Body of pancreas (tissue), 4 donors: ENCODE results near the gene DDX6.

Experiments used
- POLR2A ChIP-seq, 3 donors: fragments of 450-650 bp; IDR thresholded peaks; one replicate each; pipeline ENCODE4 v1.6.1; 2016; ENCODE audit warnings: antibody characterized with exemption in 3 of 3, mild to moderate bottlenecking in 2 of 3
- TF ChIP-seq, protein P1 (sequence below), 7 experiments: fragments of 450-650 bp in 4 of 7; fragments of 200-600 bp in 3 of 7; sonication (generic) in 3 of 7; IDR thresholded peaks; one replicate each; pipeline ENCODE4 v1.5.1; 2016 to 2019; ENCODE audit warnings: antibody characterized with exemption in 7 of 7

DNA sequence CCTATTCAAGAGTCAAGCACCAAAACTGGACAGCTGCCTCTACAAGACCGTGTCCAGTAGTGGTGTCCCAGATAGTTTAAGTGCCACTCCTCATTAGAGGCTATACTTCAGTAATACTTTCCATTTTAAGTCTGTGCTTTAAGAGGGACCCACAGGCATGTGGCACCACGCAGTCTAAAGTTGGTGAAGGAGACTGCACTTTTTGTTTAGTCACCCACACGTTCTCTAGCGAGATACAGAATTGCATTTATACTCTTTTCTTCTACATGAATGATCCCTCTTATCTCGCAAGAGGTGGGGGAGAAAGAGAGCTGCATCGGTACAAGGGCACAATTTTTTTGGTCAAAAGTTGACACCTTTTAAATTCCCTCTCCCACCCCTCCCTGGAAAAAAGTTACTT lies 41.5 kb downstream of the DDX6 start:
- TF ChIP-seq, protein P1, sequence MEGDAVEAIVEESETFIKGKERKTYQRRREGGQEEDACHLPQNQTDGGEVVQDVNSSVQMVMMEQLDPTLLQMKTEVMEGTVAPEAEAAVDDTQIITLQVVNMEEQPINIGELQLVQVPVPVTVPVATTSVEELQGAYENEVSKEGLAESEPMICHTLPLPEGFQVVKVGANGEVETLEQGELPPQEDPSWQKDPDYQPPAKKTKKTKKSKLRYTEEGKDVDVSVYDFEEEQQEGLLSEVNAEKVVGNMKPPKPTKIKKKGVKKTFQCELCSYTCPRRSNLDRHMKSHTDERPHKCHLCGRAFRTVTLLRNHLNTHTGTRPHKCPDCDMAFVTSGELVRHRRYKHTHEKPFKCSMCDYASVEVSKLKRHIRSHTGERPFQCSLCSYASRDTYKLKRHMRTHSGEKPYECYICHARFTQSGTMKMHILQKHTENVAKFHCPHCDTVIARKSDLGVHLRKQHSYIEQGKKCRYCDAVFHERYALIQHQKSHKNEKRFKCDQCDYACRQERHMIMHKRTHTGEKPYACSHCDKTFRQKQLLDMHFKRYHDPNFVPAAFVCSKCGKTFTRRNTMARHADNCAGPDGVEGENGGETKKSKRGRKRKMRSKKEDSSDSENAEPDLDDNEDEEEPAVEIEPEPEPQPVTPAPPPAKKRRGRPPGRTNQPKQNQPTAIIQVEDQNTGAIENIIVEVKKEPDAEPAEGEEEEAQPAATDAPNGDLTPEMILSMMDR (IDR thresholded peaks at IDR 0.05), result no peak
- TF ChIP-seq POLR2A (IDR thresholded peaks at IDR 0.05), result no peak
